ENCODE results near the gene PABPN1L.

DNA sequence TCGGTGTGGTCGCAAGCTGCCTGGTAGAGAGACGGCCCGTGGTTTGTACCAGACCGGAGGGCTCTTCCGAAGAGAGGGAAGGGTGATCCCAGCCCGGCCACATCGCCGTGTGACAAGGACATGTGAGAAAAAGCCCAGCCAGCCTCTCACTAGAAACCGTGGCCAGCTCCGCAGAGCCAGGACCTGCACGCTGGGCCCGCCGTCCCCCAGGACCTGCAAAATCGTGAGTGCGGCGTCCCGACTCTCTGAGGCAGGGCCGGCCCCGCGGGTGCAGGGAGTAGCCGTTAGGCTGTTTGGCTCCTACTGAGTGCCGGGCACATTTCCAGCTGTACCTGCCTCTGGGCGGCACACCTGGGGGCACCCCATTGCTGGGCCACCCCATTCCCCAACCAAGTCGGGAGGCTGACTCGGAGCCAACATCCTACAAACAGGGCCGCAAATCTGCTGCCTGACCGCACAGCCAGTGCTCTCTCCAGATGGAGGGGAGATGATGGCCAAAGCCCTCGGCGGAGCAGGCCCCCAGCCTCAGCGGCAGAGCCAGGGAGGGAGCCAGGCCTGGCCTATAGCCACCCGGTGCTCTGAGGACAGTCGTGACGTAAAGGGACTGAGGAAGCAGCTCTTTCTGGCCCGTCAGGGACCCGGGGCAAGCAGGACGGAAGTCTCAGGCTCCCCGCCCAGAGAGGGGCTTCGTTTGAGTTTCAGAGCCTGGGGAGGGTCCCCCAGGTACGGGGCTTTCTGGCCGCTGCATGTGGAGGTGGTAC is 33.6 kb upstream of the PABPN1L start:
- TF ChIP-seq, protein P1, sequence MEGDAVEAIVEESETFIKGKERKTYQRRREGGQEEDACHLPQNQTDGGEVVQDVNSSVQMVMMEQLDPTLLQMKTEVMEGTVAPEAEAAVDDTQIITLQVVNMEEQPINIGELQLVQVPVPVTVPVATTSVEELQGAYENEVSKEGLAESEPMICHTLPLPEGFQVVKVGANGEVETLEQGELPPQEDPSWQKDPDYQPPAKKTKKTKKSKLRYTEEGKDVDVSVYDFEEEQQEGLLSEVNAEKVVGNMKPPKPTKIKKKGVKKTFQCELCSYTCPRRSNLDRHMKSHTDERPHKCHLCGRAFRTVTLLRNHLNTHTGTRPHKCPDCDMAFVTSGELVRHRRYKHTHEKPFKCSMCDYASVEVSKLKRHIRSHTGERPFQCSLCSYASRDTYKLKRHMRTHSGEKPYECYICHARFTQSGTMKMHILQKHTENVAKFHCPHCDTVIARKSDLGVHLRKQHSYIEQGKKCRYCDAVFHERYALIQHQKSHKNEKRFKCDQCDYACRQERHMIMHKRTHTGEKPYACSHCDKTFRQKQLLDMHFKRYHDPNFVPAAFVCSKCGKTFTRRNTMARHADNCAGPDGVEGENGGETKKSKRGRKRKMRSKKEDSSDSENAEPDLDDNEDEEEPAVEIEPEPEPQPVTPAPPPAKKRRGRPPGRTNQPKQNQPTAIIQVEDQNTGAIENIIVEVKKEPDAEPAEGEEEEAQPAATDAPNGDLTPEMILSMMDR (IDR thresholded peaks at IDR 0.05), result no peak
- no peak for TF ChIP-seq POLR2AphosphoS5 (IDR thresholded peaks at IDR 0.05)
